Stimulated activated naive CD8-positive, alpha-beta T cell treated with anti-CD3 and anti-CD28 coated beads, Interleukin-15, Interleukin-2, amounts not matched to agents 100 ng/mL and 50 ng/mL, for 24 hours (primary cell): ENCODE data around the gene UGT1A9.

ENCODE experiments used
- H3K27ac Mint-ChIP-seq: one replicate; pipeline ENCODE4 v1.8.0; 2021; ENCODE audit warnings: mild to moderate bottlenecking, mixed read lengths
- H3K27me3 Mint-ChIP-seq: one replicate; pipeline ENCODE4 v1.8.0; 2021; ENCODE audit warnings: mixed read lengths
- H3K36me3 Mint-ChIP-seq: one replicate; pipeline ENCODE4 v1.8.0; 2021; ENCODE audit warnings: low read depth, mixed read lengths
- H3K4me1 Mint-ChIP-seq: one replicate; pipeline ENCODE4 v1.8.0; 2021; ENCODE audit warnings: low read depth, mixed read lengths
- H3K4me3 Mint-ChIP-seq: one replicate; pipeline ENCODE4 v1.8.0; 2021; ENCODE audit warnings: mild to moderate bottlenecking, mixed read lengths
- H3K9me3 Mint-ChIP-seq: one replicate; pipeline ENCODE4 v1.8.0; 2021; ENCODE audit warnings: mixed read lengths

UGT1A9 gene

GRCh38 chr2:233773854-233774253, 102.2 kb downstream of the UGT1A9 start:
- Mint-ChIP-seq H3K27ac (no peak overlapping the region), H3K4me3 (no peak overlapping the region), H3K36me3 (no peaks in the 10 kb centered on the region), H3K27me3 (peaks cover 17% of the 10 kb centered on the region), H3K4me1 (no peaks in the 10 kb centered on the region), H3K9me3 (peaks cover 15% of the 10 kb centered on the region)

- H3K9me3 Mint-ChIP-seq: peaks cover 15% of the 10 kb centered on the region
- no peaks in the 10 kb centered on the region for H3K4me1 Mint-ChIP-seq
- H3K4me3 Mint-ChIP-seq: no peak overlapping the region
- H3K36me3 Mint-ChIP-seq: no peaks in the 10 kb centered on the region
- H3K27me3 Mint-ChIP-seq: peaks cover 21% of the 10 kb centered on the region
- no peak overlapping the region for H3K27ac Mint-ChIP-seq
These were observed 103.7 kb downstream of the UGT1A9 start for GRCh38 chr2:233775414-233775813.

GRCh38 chr2:233778030-233778429, 106.3 kb downstream of the UGT1A9 start, which contains the start of gene MROH2A:
Gene MROH2A (plus strand): TSS chr2:233778330. CDS start chr2:233779359, 1,029 bp downstream.
- no peak within 1 kb of the TSS for H3K27ac Mint-ChIP-seq
- no peaks in the 10 kb centered on the region for H3K4me1 Mint-ChIP-seq
- peaks cover 25% of the 10 kb centered on the region for H3K27me3 Mint-ChIP-seq

GRCh38 chr2:233779722-233780121, 108.0 kb downstream of the UGT1A9 start:
- Mint-ChIP-seq H3K4me3 (no peak overlapping the region), H3K27me3 (peaks cover 27% of the 10 kb centered on the region), H3K36me3 (no peaks in the 10 kb centered on the region), H3K9me3 (peaks cover 20% of the 10 kb centered on the region), H3K4me1 (no peaks in the 10 kb centered on the region), H3K27ac (no peak overlapping the region)

More at GRCh38 chr2:233778030-233778429, 106.3 kb downstream of the UGT1A9 start, which contains the start of gene MROH2A:
- peaks cover 20% of the 10 kb centered on the region for H3K9me3 Mint-ChIP-seq
- H3K36me3 Mint-ChIP-seq: no peaks in the 10 kb centered on the region
- no peak within 1 kb of the TSS for H3K4me3 Mint-ChIP-seq

- Mint-ChIP-seq H3K4me3 (no peak overlapping the region), H3K36me3 (no peaks in the 10 kb centered on the region), H3K4me1 (no peaks in the 10 kb centered on the region), H3K27ac (no peak overlapping the region), H3K27me3 (peaks cover 23% of the 10 kb centered on the region), H3K9me3 (peaks cover 18% of the 10 kb centered on the region)
These were observed 109.1 kb downstream of the UGT1A9 start for GRCh38 chr2:233780771-233781170.

GRCh38 chr2:233789554-233789953, 117.9 kb downstream of the UGT1A9 start:
- Mint-ChIP-seq H3K9me3 (peaks cover 10% of the 10 kb centered on the region), H3K27ac (no peak overlapping the region), H3K4me3 (no peak overlapping the region), H3K4me1 (no peaks in the 10 kb centered on the region), H3K27me3 (peaks cover 6% of the 10 kb centered on the region), H3K36me3 (no peaks in the 10 kb centered on the region)

- Mint-ChIP-seq H3K9me3 (peaks cover 2% of the 10 kb centered on the region), H3K27ac (no peak overlapping the region)
These were observed 119.6 kb downstream of the UGT1A9 start for GRCh38 chr2:233791151-233791882.

GRCh38 chr2:233791883-233792329, 120.2 kb downstream of the UGT1A9 start:
- H3K27me3 Mint-ChIP-seq: no peaks in the 10 kb centered on the region
- no peaks in the 10 kb centered on the region for H3K36me3 Mint-ChIP-seq
- no peaks in the 10 kb centered on the region for H3K9me3 Mint-ChIP-seq
- H3K27ac Mint-ChIP-seq: no peak overlapping the region
- no peak overlapping the region for H3K4me3 Mint-ChIP-seq
- H3K4me1 Mint-ChIP-seq: no peaks in the 10 kb centered on the region

More at GRCh38 chr2:233791151-233791882, 119.6 kb downstream of the UGT1A9 start:
- Mint-ChIP-seq H3K36me3 (no peaks in the 10 kb centered on the region), H3K4me1 (no peaks in the 10 kb centered on the region), H3K4me3 (no peak overlapping the region), H3K27me3 (peaks cover 2% of the 10 kb centered on the region)

- H3K27me3 Mint-ChIP-seq: no peaks in the 10 kb centered on the region
- no peaks in the 10 kb centered on the region for H3K36me3 Mint-ChIP-seq
- H3K4me3 Mint-ChIP-seq: no peak overlapping the region
- H3K27ac Mint-ChIP-seq: no peak overlapping the region
- H3K4me1 Mint-ChIP-seq: no peaks in the 10 kb centered on the region
- no peaks in the 10 kb centered on the region for H3K9me3 Mint-ChIP-seq
These were observed 121.0 kb downstream of the UGT1A9 start for GRCh38 chr2:233792720-233793119.

DNA sequence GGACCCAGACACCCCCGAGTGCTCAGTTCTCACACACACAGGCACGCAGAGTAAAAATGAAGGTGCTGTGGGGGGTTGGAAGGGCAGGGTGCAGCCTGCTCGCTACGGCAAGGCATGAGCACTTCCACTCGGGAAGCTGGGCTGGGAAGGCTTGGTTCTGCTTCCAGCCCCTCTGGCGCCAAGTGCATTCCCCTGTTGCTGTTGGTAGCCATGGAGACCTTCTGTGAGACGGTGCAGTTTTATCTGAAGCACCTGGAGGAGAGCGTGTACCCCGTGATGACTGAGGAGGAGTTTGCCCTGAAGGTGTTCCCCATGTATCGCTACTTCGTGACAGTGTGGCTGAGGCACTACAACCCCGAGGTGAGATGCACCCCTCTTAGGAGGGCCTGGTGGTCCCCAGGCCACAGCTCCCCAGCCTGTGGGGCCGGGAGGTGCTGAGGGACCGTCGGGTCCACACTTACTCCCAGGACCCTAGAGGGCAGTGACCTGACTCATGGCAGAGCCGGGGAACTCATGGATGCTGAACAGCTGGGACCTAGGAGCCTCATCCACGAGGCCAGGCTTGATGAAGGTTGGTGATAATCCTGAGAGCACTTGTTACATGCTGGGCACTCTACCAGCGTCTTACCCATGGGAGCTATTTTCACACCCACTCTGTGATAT, 121.9 kb downstream of the UGT1A9 start:
- no peaks in the 10 kb centered on the region for H3K4me1 Mint-ChIP-seq
- no peaks in the 10 kb centered on the region for H3K27me3 Mint-ChIP-seq
- H3K4me3 Mint-ChIP-seq: no peak overlapping the region
- no peaks in the 10 kb centered on the region for H3K9me3 Mint-ChIP-seq
- no peaks in the 10 kb centered on the region for H3K36me3 Mint-ChIP-seq
- no peak overlapping the region for H3K27ac Mint-ChIP-seq

GRCh38 chr2:233794128-233794658, 122.5 kb downstream of the UGT1A9 start:
- Mint-ChIP-seq H3K36me3 (no peaks in the 10 kb centered on the region), H3K9me3 (no peaks in the 10 kb centered on the region), H3K4me3 (no peak overlapping the region), H3K27me3 (no peaks in the 10 kb centered on the region), H3K27ac (no peak overlapping the region), H3K4me1 (no peaks in the 10 kb centered on the region)

DNA sequence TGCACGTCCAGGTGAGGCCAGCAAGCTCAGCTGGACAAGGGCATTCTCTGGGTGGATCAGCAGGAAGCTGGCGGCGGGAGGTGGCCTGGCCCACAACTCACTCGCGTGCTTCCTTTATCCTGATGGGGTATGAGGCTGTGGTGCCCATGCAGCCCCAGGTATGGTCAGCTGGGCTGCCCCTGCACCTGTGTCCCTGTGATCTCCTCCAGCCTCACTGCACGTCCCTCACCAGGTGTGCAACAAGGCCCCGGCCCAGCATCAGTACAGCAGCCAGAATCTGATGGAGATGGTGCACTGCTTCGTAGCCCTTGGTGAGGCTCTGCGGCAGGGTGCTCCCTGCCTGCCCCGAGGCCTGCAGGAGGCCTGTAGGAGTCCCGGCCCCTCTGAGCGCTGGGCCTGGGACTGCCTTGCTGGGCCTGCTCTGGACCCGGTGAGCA, 124.1 kb downstream of the UGT1A9 start:
- Mint-ChIP-seq H3K9me3 (peaks cover 5% of the 10 kb centered on the region), H3K36me3 (no peaks in the 10 kb centered on the region), H3K27ac (no peak overlapping the region), H3K4me3 (no peak overlapping the region), H3K4me1 (no peaks in the 10 kb centered on the region), H3K27me3 (no peaks in the 10 kb centered on the region)

GRCh38 chr2:233796254-233796653, 124.6 kb downstream of the UGT1A9 start:
- Mint-ChIP-seq H3K36me3 (no peaks in the 10 kb centered on the region), H3K4me3 (no peak overlapping the region), H3K27me3 (no peaks in the 10 kb centered on the region), H3K9me3 (peaks cover 5% of the 10 kb centered on the region), H3K27ac (no peak overlapping the region), H3K4me1 (no peaks in the 10 kb centered on the region)

DNA sequence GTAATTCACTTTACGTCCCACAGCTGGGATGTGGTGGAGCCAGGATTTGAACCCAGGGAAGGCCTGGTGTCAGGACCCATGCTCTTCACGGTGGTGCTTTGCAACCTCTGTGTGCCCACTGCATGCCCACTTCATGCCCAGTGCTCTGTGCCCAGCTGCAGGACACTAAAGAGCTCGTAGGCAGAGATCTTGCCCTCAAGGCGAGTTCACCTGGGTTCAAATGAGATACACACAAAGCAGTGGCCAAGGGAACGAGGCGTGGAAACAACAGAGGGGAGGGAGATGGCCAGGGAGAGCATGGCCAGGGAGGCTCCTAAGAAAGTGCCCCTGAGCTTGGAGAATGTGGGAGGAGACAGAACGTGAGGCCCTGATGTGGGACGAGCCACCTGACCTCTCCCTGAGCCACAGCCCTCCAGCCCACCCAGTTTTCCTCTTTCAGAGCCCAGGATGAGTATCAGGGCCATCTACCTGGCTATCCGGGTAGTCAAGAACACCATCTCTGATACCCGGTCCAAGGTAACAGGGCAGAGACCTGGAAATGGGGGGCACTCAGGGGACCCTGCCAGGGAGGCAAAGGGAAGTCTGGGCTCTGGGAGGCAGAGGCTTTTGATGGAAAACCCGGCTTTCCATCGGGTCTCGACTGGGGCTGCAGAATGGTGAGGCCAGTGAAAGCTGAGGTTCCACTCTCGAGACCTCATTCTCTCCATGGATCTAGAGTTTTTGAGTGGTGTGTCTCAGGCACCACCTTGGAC, 126.8 kb downstream of the UGT1A9 start:
- Mint-ChIP-seq H3K36me3 (no peaks in the 10 kb centered on the region), H3K4me3 (no peak overlapping the region), H3K27me3 (no peaks in the 10 kb centered on the region), H3K4me1 (no peaks in the 10 kb centered on the region), H3K9me3 (peaks cover 5% of the 10 kb centered on the region), H3K27ac (no peak overlapping the region)
